Neural progenitor cell (in vitro differentiated cells): ENCODE data around the gene FAM98B.

Experiments used
- CTCF ChIP-seq: fragments of 200-600 bp; sonication (generic); IDR thresholded peaks from 2 replicates; pipeline ENCODE4 v1.5.1; 2017; ENCODE audit warnings: antibody characterized with exemption, mild to moderate bottlenecking
- EZH2 ChIP-seq: fragments of 200-600 bp; sonication (generic); IDR thresholded peaks from 2 replicates; pipeline ENCODE4 v1.6.1; 2017; ENCODE audit warnings: antibody characterized with exemption, mild to moderate bottlenecking, moderate library complexity

- TF ChIP-seq CTCF (no peak), EZH2 (no peak)
Observed at GRCh38 chr15:38421069-38421690, 32.7 kb upstream of the FAM98B start.
